HAP-1 (cell line): Measurements from ENCODE around the gene CEP152.

Source experiments
- DNase-seq, 2 experiments: peaks; one replicate each; pipeline ENCODE4 v3.0.0-alpha.2; 2016 to 2020; ENCODE audit warnings: low spot score in 2 of 2
- H3K27me3 ChIP-seq: fragments of 250-450 bp; sonication (Bioruptor Pico); 2 replicates; pipeline ENCODE4 v1.5.1; 2020; ENCODE audit warnings: low read depth, mild to moderate bottlenecking, moderate library complexity
- H3K36me3 ChIP-seq: fragments of 250-450 bp; sonication (Bioruptor Pico); replicated peaks from 2 replicates; pipeline ENCODE4 v1.5.1; 2020; ENCODE audit warnings: mild to moderate bottlenecking
- H3K4me1 ChIP-seq: fragments of 250-450 bp; sonication (Bioruptor Pico); 2 replicates; pipeline ENCODE4 v1.5.1; 2020; ENCODE audit warnings: mild to moderate bottlenecking
- H3K4me3 ChIP-seq: fragments of 250-450 bp; sonication (Bioruptor Pico); 2 replicates; pipeline ENCODE4 v1.5.1; 2020; ENCODE audit warnings: mild to moderate bottlenecking, moderate library complexity
- H3K9me3 ChIP-seq: fragments of 250-450 bp; sonication (Bioruptor Pico); 2 replicates; pipeline ENCODE4 v1.5.1; 2020; ENCODE audit warnings: mild to moderate bottlenecking, moderate library complexity
- in situ Hi-C: fragments of 300-500 bp; cut with MboI; formaldehyde crosslinking; loops from 3 replicates; pipeline ENCODE4 v1.14.3; 2020; ENCODE audit warnings: low sequenced_read_pairs, inconsistent platforms, mixed read lengths

Gene CEP152

DNA sequence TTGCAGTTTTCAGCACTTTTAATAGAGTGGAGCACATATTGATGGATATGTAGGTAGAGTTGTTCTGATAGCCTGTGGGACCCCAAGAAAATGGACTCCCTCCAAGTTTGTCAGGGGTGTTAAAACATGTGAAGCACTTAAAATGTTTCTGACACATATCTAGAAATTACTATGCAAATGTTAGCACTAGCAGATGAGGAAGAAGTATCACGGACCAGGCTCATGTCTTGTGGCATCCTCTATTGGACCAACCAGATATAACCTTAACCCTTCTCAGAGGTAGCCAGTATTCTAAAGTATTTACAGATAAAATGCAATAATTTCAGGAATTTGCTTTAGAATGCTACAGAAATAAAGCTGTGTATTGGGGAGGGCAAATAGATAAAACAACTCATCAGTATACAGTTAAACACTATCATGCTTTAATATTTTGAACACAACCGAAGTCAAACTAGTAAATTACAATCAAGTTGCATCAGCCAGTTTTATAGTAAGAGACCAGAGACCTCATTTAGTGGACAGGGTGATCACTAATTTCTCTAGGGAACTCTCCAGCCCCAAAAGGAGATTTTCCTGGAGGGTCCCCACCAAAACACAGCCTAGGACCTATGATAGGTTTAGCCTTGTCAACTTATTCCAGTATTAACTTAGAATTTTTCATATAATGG, 108.2 kb downstream of the CEP152 start:
- DNase-seq: no peak
- no peaks in the 10 kb centered on the region for H3K4me1 ChIP-seq
- no peaks in the 10 kb centered on the region for H3K9me3 ChIP-seq
- in situ Hi-C loops: no loop called here
- no peak overlapping the region for H3K4me3 ChIP-seq
- no peaks in the 10 kb centered on the region for H3K27me3 ChIP-seq
- no peaks in the 10 kb centered on the region for H3K36me3 ChIP-seq

DNA sequence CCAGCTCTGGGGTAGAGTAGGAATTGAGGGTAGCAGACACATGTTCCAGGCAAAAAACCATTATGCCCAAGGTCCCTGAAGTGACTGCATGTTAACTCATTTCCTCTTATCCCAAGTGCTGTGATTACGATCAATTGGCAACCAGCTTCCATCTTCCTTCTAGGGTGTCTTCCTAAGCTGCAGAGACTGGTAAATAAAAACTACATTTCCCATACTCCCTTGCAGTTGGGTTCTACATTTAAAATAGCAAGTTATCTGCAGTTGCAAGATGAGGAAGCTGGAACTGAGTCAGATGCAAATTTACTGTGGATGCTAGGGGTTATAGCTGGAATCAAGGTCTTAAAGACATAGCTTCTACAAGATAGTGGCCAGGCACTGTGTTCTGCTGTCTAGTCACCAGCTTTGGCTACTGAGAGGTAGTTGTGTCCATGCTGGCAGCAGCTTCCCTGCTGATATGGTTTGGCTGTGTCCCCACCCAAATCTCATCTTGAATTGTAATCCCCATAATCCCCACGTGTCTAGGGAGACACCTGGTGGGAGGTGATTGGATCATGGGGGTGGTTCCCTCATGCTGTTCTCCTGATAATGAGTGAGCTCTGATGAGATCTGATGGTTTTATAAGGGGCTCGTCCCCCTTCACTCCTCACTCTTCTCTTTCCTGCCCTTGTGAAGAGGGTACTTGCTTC, 114.1 kb downstream of the CEP152 start:
- no peaks in the 10 kb centered on the region for H3K27me3 ChIP-seq
- no peaks in the 10 kb centered on the region for H3K36me3 ChIP-seq
- no peaks in the 10 kb centered on the region for H3K4me1 ChIP-seq
- DNase-seq: no peak
- no peak overlapping the region for H3K4me3 ChIP-seq
- H3K9me3 ChIP-seq: no peaks in the 10 kb centered on the region
- in situ Hi-C loops: no loop called here

DNA sequence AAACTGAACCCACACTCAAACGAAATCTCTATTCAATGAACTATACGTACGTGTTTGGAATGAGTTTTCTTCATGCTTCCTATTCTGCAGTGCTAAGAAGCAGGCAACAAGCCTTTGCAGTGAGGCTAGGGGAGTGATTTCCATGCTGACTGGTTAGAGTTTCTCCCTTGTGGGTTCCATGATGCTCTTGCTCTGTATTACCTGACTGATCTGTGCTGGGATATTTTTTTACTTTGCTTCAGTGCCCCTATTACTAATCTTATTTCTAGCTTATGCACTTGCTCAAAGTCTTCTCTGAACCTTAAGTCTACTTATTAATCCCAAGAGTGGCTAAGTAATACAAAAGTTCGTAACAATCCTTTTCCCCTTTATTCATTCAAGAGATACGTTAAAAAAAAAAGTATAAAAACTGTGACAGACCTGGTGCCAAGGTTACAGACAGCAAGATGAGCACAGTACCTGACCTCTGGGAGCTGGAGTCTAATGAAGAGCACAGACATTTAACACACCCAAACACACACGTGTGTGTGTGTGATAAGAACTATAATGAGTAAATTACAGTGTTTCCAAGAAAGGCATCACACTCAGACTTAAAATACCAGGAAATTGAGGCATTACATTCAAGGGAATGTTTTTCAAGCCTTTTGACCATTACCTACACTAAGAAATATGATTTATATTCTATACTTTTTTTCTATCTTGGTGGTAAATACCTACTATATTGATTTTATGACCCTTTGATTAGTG, 114.9 kb downstream of the CEP152 start:
- H3K4me1 ChIP-seq: no peaks in the 10 kb centered on the region
- H3K4me3 ChIP-seq: no peak overlapping the region

DNA sequence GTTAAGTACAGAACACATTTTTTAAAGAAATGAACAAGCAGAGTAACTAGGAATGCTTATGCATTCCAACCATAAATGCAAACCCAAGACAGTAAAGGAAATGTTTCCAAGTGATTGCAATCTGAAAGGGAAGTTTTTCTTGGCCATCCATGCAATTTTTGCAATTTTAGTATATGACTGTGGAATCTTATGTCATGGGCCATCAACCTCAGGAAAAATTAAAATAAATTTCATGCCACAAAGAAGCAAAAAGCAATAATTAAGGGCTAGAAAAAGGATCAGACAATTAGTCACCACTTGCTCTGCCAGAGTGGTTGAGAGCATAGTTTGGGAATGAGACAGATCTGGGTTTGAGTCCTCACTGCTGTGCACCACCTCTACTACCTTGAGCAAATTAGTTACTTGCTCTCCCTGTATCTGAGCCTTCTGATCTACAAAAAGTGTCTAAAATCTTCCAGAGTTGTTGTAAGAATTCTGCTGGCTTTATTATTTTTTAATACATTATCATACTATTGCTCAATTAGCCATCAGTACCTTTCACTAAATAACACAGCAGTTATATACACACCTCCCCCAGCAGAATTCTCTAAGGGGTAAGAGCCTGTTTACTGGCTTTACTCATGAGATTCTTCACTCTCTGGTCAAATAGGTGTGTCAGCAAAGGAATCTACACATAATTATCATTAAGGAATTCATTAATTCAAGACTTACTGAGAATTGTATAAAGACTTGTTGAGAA, 115.6 kb downstream of the CEP152 start:
- no peak for DNase-seq
- no peaks in the 10 kb centered on the region for H3K36me3 ChIP-seq

More for the DNA sequence above, 114.9 kb downstream of the CEP152 start:
- in situ Hi-C loops: no loop called here
- DNase-seq: no peak
- H3K9me3 ChIP-seq: no peaks in the 10 kb centered on the region
- H3K27me3 ChIP-seq: no peaks in the 10 kb centered on the region
- no peaks in the 10 kb centered on the region for H3K36me3 ChIP-seq

DNA sequence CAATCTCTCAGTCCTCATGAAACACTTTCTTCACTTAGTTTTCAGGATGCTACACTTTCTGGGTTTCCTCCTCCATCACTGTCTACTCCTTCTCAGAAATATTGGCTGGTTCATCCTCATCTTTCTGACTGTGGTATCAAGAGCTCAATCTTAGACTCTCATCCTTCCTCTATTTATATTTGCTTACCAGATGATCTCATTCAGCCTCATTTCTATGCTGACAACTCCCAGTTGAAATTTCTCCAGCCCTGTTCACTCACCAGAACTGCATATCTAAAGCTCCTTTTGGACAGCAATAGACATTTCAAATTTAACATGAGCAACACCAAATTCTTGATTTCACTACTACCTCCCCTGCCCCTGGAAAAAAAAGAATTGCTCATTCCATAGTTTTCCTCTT, 117.4 kb downstream of the CEP152 start:
- Histone ChIP-seq H3K36me3 (no peaks in the 10 kb centered on the region), H3K4me1 (no peaks in the 10 kb centered on the region), H3K9me3 (no peaks in the 10 kb centered on the region), H3K27me3 (no peaks in the 10 kb centered on the region), H3K4me3 (no peak overlapping the region)
- in situ Hi-C loops: no loop called here
- DNase-seq: no peak

More for the DNA sequence above, 115.6 kb downstream of the CEP152 start:
- in situ Hi-C loops: no loop called here
- H3K4me1 ChIP-seq: no peaks in the 10 kb centered on the region
- no peaks in the 10 kb centered on the region for H3K27me3 ChIP-seq
- H3K4me3 ChIP-seq: no peak overlapping the region
- no peaks in the 10 kb centered on the region for H3K9me3 ChIP-seq

- in situ Hi-C loops: no loop called here
- Histone ChIP-seq H3K9me3 (no peaks in the 10 kb centered on the region), H3K4me1 (no peaks in the 10 kb centered on the region), H3K36me3 (no peaks in the 10 kb centered on the region), H3K4me3 (no peak overlapping the region), H3K27me3 (no peaks in the 10 kb centered on the region)
- no peak for DNase-seq
Observed at GRCh38 chr15:48688493-48688892, 122.4 kb downstream of the CEP152 start.
